Activated T-cell treated with anti-CD3 and anti-CD28 coated beads for 4 hours (primary cell): ENCODE measurements around the gene CADM2.

ENCODE experiments used
- DNase-seq: peaks from one replicate; pipeline ENCODE4 v3.0.0-alpha.2; 2020

CADM2 gene

GRCh38 chr3:85208650-85209049 is 249.9 kb downstream of the CADM2 start:
- DNase-seq, result no peak

GRCh38 chr3:85210540-85210939 is 251.8 kb downstream of the CADM2 start:
- DNase-seq, result no peak

GRCh38 chr3:85228966-85229365 is 270.2 kb downstream of the CADM2 start:
- no peak for DNase-seq

GRCh38 chr3:85244091-85244490 is 285.3 kb downstream of the CADM2 start:
- no peak for DNase-seq

GRCh38 chr3:85244519-85244918 is 285.7 kb downstream of the CADM2 start:
- DNase-seq, result no peak

- DNase-seq, result no peak
Measured at GRCh38 chr3:85251766-85252165, 293.0 kb downstream of the CADM2 start.

- no peak for DNase-seq
Measured at GRCh38 chr3:85252686-85253085, 293.9 kb downstream of the CADM2 start.

- DNase-seq, result no peak
Measured at GRCh38 chr3:85254738-85255137, 295.9 kb downstream of the CADM2 start.

- no peak for DNase-seq
Measured at GRCh38 chr3:85255949-85256348, 297.2 kb downstream of the CADM2 start.

GRCh38 chr3:85258326-85258725 is 299.5 kb downstream of the CADM2 start:
- no peak for DNase-seq

- no peak for DNase-seq
Measured at GRCh38 chr3:85258819-85259218, 300.0 kb downstream of the CADM2 start.

- DNase-seq, result no peak
Measured at GRCh38 chr3:85259748-85260147, 301.0 kb downstream of the CADM2 start.

- no peak for DNase-seq
Measured at GRCh38 chr3:85264381-85264780, 305.6 kb downstream of the CADM2 start.

- DNase-seq, result no peak
Measured at GRCh38 chr3:85270488-85270887, 311.7 kb downstream of the CADM2 start.

- DNase-seq, result no peak
Measured at GRCh38 chr3:85271911-85272310, 313.1 kb downstream of the CADM2 start.

- no peak for DNase-seq
Measured at GRCh38 chr3:85288257-85288656, 329.5 kb downstream of the CADM2 start.

- DNase-seq, result no peak
Measured at GRCh38 chr3:85297291-85297690, 338.5 kb downstream of the CADM2 start.

- no peak for DNase-seq
Measured at GRCh38 chr3:85298032-85298431, 339.2 kb downstream of the CADM2 start.

- DNase-seq, result no peak
Measured at GRCh38 chr3:85303156-85303555, 344.4 kb downstream of the CADM2 start.

- DNase-seq, result no peak
Measured at GRCh38 chr3:85304360-85304964, 345.7 kb downstream of the CADM2 start.

GRCh38 chr3:85312331-85312730 is 353.5 kb downstream of the CADM2 start:
- no peak for DNase-seq

GRCh38 chr3:85313380-85313779 is 354.6 kb downstream of the CADM2 start:
- DNase-seq, result no peak

GRCh38 chr3:85316252-85316651 is 357.5 kb downstream of the CADM2 start:
- DNase-seq, result no peak

- DNase-seq, result no peak
Measured at GRCh38 chr3:85321892-85322291, 363.1 kb downstream of the CADM2 start.

- no peak for DNase-seq
Measured at GRCh38 chr3:85330071-85330470, 371.3 kb downstream of the CADM2 start.

GRCh38 chr3:85337895-85338294 is 379.1 kb downstream of the CADM2 start:
- no peak for DNase-seq
